K562 (cell line): Measurements from ENCODE around the gene HSD3B7. TPM values are rescaled to one million over a fixed set of nuclear protein-coding genes. Genes with fewer than 3 reads are reported as not detected.

Experiments used
- ATAC-seq: fragments of 200-7000 bp; cut with Tn5 transposase; 3 replicates; pipeline ENCODE4 v1.9.1; 2020; ENCODE audit warnings: moderate library complexity
- BruUV-seq: library from RNA; stranded (reverse); fragments of 400-500 nt; replicated peaks from 2 replicates; lab custom pipeline; 2021; lab: Mats Ljungman, UMichigan
- CTCF ChIA-PET: fragments of 300-600 bp; formaldehyde crosslinking; extraction: SDS; loops from one replicate; lab custom pipeline; 2021; ENCODE audit warnings: low intra/inter-chr PET ratio; lab: Yijun Ruan, JAX
- POLR2A ChIA-PET: fragments of 300-600, 350-650 bp; sonication (Branson Sonifier 250); formaldehyde crosslinking; extraction: SDS; loops from one replicate; lab custom pipeline; 2021; ENCODE audit warnings: antibody characterized with exemption, inconsistent platforms; lab: Yijun Ruan, JAX
- DNase-seq, 4 experiments: peaks; one replicate each; pipeline versions ENCODE4 v3.0.0 to v3.0.0-alpha.2; 2011 to 2018; ENCODE audit warnings: low spot score in 3 of 4, mixed read lengths in 3 of 4; ENCODE audit errors: extremely low read depth in 1 of 4
- FAIRE-seq: peaks from 2 replicates; lab custom pipeline; 2011; peaks lifted over from hg19 to GRCh38; lab: Jason Lieb, UNC
- H2AFZ ChIP-seq: 2 replicates; pipeline ENCODE4 v1.6.0; 2011; ENCODE audit warnings: low read depth, low read length, control low read depth, inconsistent platforms
- H3K27ac ChIP-seq: fragments of 200-600 bp; 3 replicates; pipeline ENCODE4 v1.8.0; 2011; ENCODE audit warnings: low read depth, mild to moderate bottlenecking, control low read depth, inconsistent platforms, low read length, moderate library complexity, mixed read lengths; ENCODE audit errors: extremely low read depth
- H3K27me3 ChIP-seq, 2 experiments: fragments of 300-600 bp in 1 of 2; 2 replicates in 1 of 2; 3 replicates in 1 of 2; pipeline versions ENCODE4 v1.6.0 to v1.8.0; 2011; ENCODE audit warnings: inconsistent platforms in 2 of 2, low read length in 2 of 2, mild to moderate bottlenecking in 1 of 2, mixed read lengths in 1 of 2, moderate library complexity in 1 of 2; ENCODE audit not compliant: control insufficient read depth in 2 of 2, insufficient read depth in 2 of 2
- H3K36me3 ChIP-seq: fragments of 300-600 bp; 3 replicates; pipeline ENCODE4 v1.8.0; 2011; ENCODE audit warnings: mild to moderate bottlenecking, low read length, inconsistent platforms; ENCODE audit not compliant: control insufficient read depth, insufficient read depth
- H3K4me1 ChIP-seq, 2 experiments: fragments of 200-600 bp in 1 of 2; replicated peaks in 1 of 2; 2 replicates in 1 of 2; 3 replicates in 1 of 2; pipeline versions ENCODE4 v1.5.1 to v1.8.0; 2011; ENCODE audit warnings: inconsistent platforms in 2 of 2, low read length in 2 of 2, mild to moderate bottlenecking in 1 of 2, mixed read lengths in 1 of 2, moderate library complexity in 1 of 2; ENCODE audit not compliant: control insufficient read depth in 2 of 2, insufficient read depth in 2 of 2
- H3K4me2 ChIP-seq: 2 replicates; pipeline ENCODE4 v1.6.1; 2011; ENCODE audit warnings: low read length, control low read depth, inconsistent platforms, mixed read lengths; ENCODE audit not compliant: insufficient read depth
- H3K4me3 ChIP-seq: fragments of 200-600 bp; sonication (generic), shearing (Covaris generic); 2 replicates; pipeline ENCODE4 v1.5.1; 2016; ENCODE audit warnings: control low read depth, inconsistent platforms
- H3K79me2 ChIP-seq: fragments of 200-600 bp; 3 replicates; pipeline ENCODE4 v1.8.0; 2011; ENCODE audit warnings: low read length, inconsistent platforms; ENCODE audit not compliant: control insufficient read depth, insufficient read depth
- H3K9ac ChIP-seq, 2 experiments: 2 replicates each; pipeline versions ENCODE4 v1.6.0 to v1.6.1; 2011; ENCODE audit warnings: low read depth in 2 of 2, low read length in 2 of 2, control low read depth in 1 of 2, inconsistent platforms in 1 of 2, mild to moderate bottlenecking in 1 of 2, mixed read lengths in 1 of 2; ENCODE audit not compliant: insufficient read depth in 1 of 2
- H3K9me1 ChIP-seq: one replicate; pipeline ENCODE4 v1.6.0; 2011; ENCODE audit warnings: inconsistent platforms, mild to moderate bottlenecking, low read length, moderate library complexity; ENCODE audit not compliant: control insufficient read depth, insufficient read depth
- H3K9me3 ChIP-seq: replicated peaks from 2 replicates; pipeline ENCODE4 v1.5.1; 2011; ENCODE audit warnings: low read depth, low read length, inconsistent platforms; ENCODE audit not compliant: control insufficient read depth, insufficient read depth
- H4K20me1 ChIP-seq: replicated peaks from 2 replicates; pipeline ENCODE4 v1.6.1; 2011; ENCODE audit warnings: low read length, inconsistent platforms, mixed read lengths; ENCODE audit not compliant: control insufficient read depth, insufficient read depth
- CREM ChIP-seq: IDR thresholded peaks from 2 replicates; pipeline ENCODE4 v1.6.1; 2014; ENCODE audit warnings: antibody characterized with exemption, low read depth
- E2F3 ChIP-seq: fragments of 250-450 bp; sonication (Bioruptor Pico); IDR thresholded peaks from 2 replicates; pipeline ENCODE4 v1.4.0; 2020; ENCODE audit warnings: mild to moderate bottlenecking
- EGR1 ChIP-seq: fragments of 450-650 bp; conservative IDR thresholded peaks from 2 replicates; pipeline ENCODE4 v1.6.1; 2017; ENCODE audit warnings: mild to moderate bottlenecking
- EP400 ChIP-seq: fragments of 450-650 bp; IDR thresholded peaks from 2 replicates; pipeline ENCODE4 v1.6.1; 2017; ENCODE audit warnings: antibody characterized with exemption, mild to moderate bottlenecking, moderate library complexity
- FIP1L1 ChIP-seq: fragments of 200-400 bp; formaldehyde crosslinking; IDR thresholded peaks from 2 replicates; pipeline ENCODE4 v1.6.1; 2018; ENCODE audit warnings: mild to moderate bottlenecking, low read depth, low read length; ENCODE audit not compliant: poor library complexity, severe bottlenecking
- LARP7 ChIP-seq: fragments of 450-650 bp; IDR thresholded peaks from 2 replicates; pipeline ENCODE4 v1.6.1; 2016
- POLR2G ChIP-seq: fragments of 200-400 bp; formaldehyde crosslinking; IDR thresholded peaks from 2 replicates; pipeline ENCODE4 v1.6.1; 2017; ENCODE audit warnings: low read depth, mild to moderate bottlenecking, antibody characterized with exemption, low read length, moderate library complexity
- RBFOX2 ChIP-seq: fragments of 200-400 bp; formaldehyde crosslinking; IDR thresholded peaks from 2 replicates; pipeline ENCODE4 v1.6.1; 2017; ENCODE audit warnings: low read depth, mild to moderate bottlenecking, low read length, moderate library complexity
- ZFP36 ChIP-seq: fragments of 150-350 bp; IDR thresholded peaks from 2 replicates; pipeline ENCODE4 v1.6.1; 2018; ENCODE audit warnings: low read length, low read depth; ENCODE audit not compliant: partially characterized antibody
- WGBS: fragments of 100-300 bp; shearing (Covaris generic); methylation state at CpG from one replicate; pipeline ENCODE4 v1.1.6; 2016; ENCODE audit warnings: low coverage, mixed read lengths; ENCODE audit not compliant: insufficient coverage; ENCODE audit errors: missing lambda C conversion rate; 5-methylcytosine and 5-hydroxymethylcytosine counted together
- in situ Hi-C: fragments of 300-500 bp; cut with MboI; formaldehyde crosslinking; loops from 4 replicates; pipeline ENCODE4 v1.15.0; 2018; ENCODE audit warnings: inconsistent platforms, mixed read lengths
- intact Hi-C: fragments of 100-400 bp; cut with micrococcal nuclease; formaldehyde crosslinking; loops from 2 replicates; pipeline ENCODE4 v1.14.2; 2022
- polyA plus RNA-seq, 8 experiments: library from polyadenylated mRNA; depleted of rRNA in 4 of 8; stranded (reverse) in 5 of 8; unstranded in 3 of 8; fragments of >200 nt; fragmentation: Nextera tagmentation in 2 of 8; fragmentation: Illumina TruSeq in 1 of 8; extraction: Ambion mirVana in 2 of 8; extraction: Trizol in 1 of 8; gene quantifications; 2 replicates each; pipeline versions ENCODE4 v1.2.1 to v1.2.3, GENCODE V29; 2011 to 2014; ENCODE audit warnings: inconsistent platforms in 1 of 8, missing spikeins in 1 of 8
- total RNA-seq, 7 experiments: library from RNA; depleted of rRNA in 6 of 7; stranded (reverse); fragments of >200 nt in 6 of 7; fragmentation: Illumina TruSeq in 2 of 7; extraction: Trizol in 2 of 7; gene quantifications; 2 replicates each; pipeline versions ENCODE4 v1.2.1 to v1.2.3, GENCODE V29; 2011 to 2021; ENCODE audit warnings: low replicate concordance in 1 of 7
- TF ChIP-seq, protein P1 (sequence below), 3 experiments: IDR thresholded peaks in 2 of 3; conservative IDR thresholded peaks in 1 of 3; 2 replicates each; pipeline ENCODE4 v1.5.1; 2011 to 2012; ENCODE audit warnings: low read length in 3 of 3, mild to moderate bottlenecking in 3 of 3, control low read depth in 2 of 3, improper control_type of control experiment in 1 of 3, inconsistent platforms in 1 of 3, low read depth in 1 of 3, mixed read lengths in 1 of 3, moderate library complexity in 1 of 3; ENCODE audit not compliant: insufficient read depth in 2 of 3
- TF ChIP-seq, protein P2 (sequence below): fragments of 200-800 bp; sonication (Bioruptor generic); IDR thresholded peaks from 2 replicates; pipeline ENCODE4 v1.6.1; 2017; ENCODE audit warnings: missing genetic modification characterization, missing compliant biosample characterization

HSD3B7 gene
- total and polyA plus RNA-seq, 9 of the 15 experiments (the other 6 are each of a cell fraction or from before 2014, with no cell fraction given) = 5.4 to 49.1 (median 23.0) TPM

DNA sequence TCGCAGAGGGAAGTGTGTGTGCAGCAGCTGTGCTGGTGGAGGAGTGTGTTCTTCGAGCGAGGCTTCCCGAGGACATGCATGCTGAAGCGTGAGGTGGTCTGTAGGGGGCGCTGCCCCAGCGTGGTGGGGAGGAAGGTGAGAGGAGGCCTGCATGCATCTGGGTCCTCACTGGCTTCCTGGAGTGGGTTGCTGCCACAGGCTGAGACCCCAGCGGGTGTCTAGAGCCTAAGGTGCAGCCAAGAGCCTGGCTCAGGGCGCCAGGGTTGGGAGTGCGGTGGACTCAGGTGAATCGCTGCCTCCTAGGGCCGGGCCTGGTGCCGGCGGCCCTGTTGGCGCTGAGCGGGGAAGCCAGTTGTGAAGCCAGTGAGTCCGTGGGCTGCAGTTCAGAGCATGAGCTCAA lies 7.5 kb upstream of the HSD3B7 start (continued):
- TF ChIP-seq, protein P1, sequence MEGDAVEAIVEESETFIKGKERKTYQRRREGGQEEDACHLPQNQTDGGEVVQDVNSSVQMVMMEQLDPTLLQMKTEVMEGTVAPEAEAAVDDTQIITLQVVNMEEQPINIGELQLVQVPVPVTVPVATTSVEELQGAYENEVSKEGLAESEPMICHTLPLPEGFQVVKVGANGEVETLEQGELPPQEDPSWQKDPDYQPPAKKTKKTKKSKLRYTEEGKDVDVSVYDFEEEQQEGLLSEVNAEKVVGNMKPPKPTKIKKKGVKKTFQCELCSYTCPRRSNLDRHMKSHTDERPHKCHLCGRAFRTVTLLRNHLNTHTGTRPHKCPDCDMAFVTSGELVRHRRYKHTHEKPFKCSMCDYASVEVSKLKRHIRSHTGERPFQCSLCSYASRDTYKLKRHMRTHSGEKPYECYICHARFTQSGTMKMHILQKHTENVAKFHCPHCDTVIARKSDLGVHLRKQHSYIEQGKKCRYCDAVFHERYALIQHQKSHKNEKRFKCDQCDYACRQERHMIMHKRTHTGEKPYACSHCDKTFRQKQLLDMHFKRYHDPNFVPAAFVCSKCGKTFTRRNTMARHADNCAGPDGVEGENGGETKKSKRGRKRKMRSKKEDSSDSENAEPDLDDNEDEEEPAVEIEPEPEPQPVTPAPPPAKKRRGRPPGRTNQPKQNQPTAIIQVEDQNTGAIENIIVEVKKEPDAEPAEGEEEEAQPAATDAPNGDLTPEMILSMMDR (IDR thresholded peaks at IDR 0.05 in 2 of 3, conservative IDR thresholded peaks at IDR 0.05 in 1 of 3; ENCODE audit: insufficient read depth in 2 of 3, low read depth in 1 of 3, low read length in 3 of 3) = peak; percentile 61 to 74 (median 64)
- TF ChIP-seq POLR2G = peak; percentile 57
- TF ChIP-seq E2F3 = no peak

DNA sequence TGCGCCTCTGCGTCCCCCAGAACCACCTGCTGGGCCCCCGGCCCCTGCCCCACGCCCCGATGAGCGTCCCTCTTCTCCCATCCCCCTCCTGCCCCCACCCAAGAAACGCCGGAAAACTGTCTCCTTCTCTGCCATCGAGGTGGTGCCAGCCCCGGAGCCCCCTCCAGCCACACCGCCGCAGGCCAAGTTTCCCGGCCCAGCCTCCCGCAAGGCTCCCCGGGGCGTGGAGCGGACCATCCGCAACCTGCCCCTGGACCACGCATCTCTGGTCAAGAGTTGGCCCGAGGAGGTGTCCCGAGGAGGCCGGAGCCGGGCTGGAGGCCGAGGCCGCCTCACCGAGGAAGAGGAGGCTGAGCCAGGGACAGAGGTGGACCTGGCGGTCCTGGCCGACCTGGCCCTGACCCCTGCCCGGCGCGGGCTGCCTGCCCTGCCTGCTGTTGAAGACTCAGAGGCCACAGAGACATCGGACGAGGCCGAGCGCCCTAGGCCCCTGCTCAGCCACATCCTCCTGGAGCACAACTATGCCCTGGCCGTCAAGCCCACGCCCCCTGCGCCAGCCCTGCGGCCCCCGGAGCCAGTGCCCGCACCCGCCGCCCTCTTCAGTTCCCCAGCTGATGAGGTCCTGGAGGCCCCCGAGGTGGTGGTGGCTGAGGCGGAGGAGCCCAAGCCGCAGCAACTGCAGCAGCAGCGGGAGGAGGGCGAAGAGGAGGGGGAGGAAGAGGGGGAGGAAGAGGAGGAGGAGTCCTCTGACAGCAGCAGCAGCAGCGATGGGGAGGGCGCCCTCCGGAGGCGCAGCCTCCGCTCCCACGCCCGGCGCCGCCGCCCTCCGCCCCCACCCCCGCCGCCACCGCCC lies 5.6 kb upstream of the HSD3B7 start:
- Histone ChIP-seq H3K9me1 (peaks cover 2% of the 10 kb centered on the region), H2AFZ (no peak overlapping the region), H3K9ac (no peak overlapping the region; a peak in 1 of 4 replicates), H3K27me3 (no peaks in the 10 kb centered on the region), H3K36me3 (peaks cover 90% of the 10 kb centered on the region; the same call in 2 of the 3 replicates), H3K4me3 (no peak overlapping the region), H4K20me1 (peaks cover 5% of the 10 kb centered on the region), H3K79me2 (0 out of 3 replicates have a peak, but pooled peaks cover 4% of the 10 kb centered on the region), H3K9me3 (no peaks in the 10 kb centered on the region), H3K4me2 (no peak overlapping the region), H3K27ac (no peak overlapping the region), H3K4me1 (peaks cover 0 to 41% of the 10 kb centered on the region in 2 experiments; a peak in 4 of 5 replicates)
- BruUV-seq = no TSS peak
- CTCF ChIA-PET = no interaction called here
- POLR2A ChIA-PET = interaction anchor here (0.6 to 1.8 kb wide), 2 partner anchors 21 to 23 kb away, joined by 4 read pairs; no protein-coding TSS in a partner anchor
- ATAC-seq = peak; percentile 50
- intact Hi-C loops = loop anchor here (10.0 kb wide), 2 partner anchors 165 to 315 kb away; no protein-coding TSS in a partner anchor
- FAIRE-seq = no peak
- WGBS = 82% methylated on average over 38 of the region's 62 CpGs
- peak in 3 of 4 experiments; percentile 53 to 57 (median 56) for DNase-seq
- in situ Hi-C loops = loop anchor here (10.0 to 25.0 kb wide), 2 partner anchors 315 to 458 kb away; partner anchors contain the start of genes COX6A2 and ZNF843
- TF ChIP-seq EGR1 = peak; percentile 40
- TF ChIP-seq EP400 = no peak
- peak; percentile 48 for TF ChIP-seq FIP1L1
- TF ChIP-seq POLR2G = peak; percentile 36; the same call in 1 of the 2 replicates
- TF ChIP-seq LARP7 = no peak
- TF ChIP-seq, protein P1 (IDR thresholded peaks at IDR 0.05 in 2 of 3, conservative IDR thresholded peaks at IDR 0.05 in 1 of 3; ENCODE audit: insufficient read depth in 2 of 3, low read depth in 1 of 3, low read length in 3 of 3) = 0 out of 6 replicates have a peak, but pooled peaks of 1 of the 3 experiments have one; percentile 5
- peak; percentile 36; the same call in 1 of the 2 replicates for TF ChIP-seq RBFOX2
- TF ChIP-seq ZFP36 = peak; percentile 49
- TF ChIP-seq, protein P2, sequence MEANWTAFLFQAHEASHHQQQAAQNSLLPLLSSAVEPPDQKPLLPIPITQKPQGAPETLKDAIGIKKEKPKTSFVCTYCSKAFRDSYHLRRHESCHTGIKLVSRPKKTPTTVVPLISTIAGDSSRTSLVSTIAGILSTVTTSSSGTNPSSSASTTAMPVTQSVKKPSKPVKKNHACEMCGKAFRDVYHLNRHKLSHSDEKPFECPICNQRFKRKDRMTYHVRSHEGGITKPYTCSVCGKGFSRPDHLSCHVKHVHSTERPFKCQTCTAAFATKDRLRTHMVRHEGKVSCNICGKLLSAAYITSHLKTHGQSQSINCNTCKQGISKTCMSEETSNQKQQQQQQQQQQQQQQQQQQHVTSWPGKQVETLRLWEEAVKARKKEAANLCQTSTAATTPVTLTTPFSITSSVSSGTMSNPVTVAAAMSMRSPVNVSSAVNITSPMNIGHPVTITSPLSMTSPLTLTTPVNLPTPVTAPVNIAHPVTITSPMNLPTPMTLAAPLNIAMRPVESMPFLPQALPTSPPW (CRISPR knock-in tag) = 0 out of 2 replicates have a peak, but pooled peaks have one; percentile 35
- TF ChIP-seq CREM = 0 out of 2 replicates have a peak, but pooled peaks have one; percentile 8
